ENCODE results near the gene CMTR1.

DNA sequence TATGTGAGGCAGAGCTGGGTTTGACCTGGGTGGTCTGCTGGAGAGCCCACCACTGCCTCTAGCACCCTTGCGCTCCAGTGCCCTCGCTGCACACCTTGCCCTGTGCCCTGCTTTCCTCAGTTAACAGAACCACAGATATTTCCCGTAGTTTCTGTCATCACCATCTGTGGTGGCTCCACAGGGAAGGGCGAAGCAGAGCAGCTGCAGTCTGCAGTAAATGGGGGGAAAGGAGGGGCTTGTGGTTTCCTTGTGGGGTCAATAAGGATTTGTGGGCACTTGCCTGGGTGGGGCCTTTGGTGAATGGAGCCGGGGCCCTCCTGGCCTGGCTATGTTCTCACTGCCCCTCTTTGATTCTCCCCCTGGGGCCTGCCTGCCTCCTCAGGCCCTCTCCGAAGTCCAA is 87.9 kb downstream of the CMTR1 start:
- TF ChIP-seq, protein P1, sequence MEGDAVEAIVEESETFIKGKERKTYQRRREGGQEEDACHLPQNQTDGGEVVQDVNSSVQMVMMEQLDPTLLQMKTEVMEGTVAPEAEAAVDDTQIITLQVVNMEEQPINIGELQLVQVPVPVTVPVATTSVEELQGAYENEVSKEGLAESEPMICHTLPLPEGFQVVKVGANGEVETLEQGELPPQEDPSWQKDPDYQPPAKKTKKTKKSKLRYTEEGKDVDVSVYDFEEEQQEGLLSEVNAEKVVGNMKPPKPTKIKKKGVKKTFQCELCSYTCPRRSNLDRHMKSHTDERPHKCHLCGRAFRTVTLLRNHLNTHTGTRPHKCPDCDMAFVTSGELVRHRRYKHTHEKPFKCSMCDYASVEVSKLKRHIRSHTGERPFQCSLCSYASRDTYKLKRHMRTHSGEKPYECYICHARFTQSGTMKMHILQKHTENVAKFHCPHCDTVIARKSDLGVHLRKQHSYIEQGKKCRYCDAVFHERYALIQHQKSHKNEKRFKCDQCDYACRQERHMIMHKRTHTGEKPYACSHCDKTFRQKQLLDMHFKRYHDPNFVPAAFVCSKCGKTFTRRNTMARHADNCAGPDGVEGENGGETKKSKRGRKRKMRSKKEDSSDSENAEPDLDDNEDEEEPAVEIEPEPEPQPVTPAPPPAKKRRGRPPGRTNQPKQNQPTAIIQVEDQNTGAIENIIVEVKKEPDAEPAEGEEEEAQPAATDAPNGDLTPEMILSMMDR (IDR thresholded peaks at IDR 0.05): no peak
- no peak for TF ChIP-seq POLR2A (IDR thresholded peaks at IDR 0.05)
- TF ChIP-seq POLR2AphosphoS5 (IDR thresholded peaks at IDR 0.05): no peak

Data from breast epithelium (tissue), 3 donors.